NCI-H2227 treated with DMSO at 0.1 percent for 48 hours (cell line): Measurements from ENCODE around the gene LRMDA.

ENCODE experiments used
- DNase-seq: peaks from one replicate; lab custom pipeline; 2025; lab: John Stamatoyannopoulos, UW

LRMDA gene

DNA sequence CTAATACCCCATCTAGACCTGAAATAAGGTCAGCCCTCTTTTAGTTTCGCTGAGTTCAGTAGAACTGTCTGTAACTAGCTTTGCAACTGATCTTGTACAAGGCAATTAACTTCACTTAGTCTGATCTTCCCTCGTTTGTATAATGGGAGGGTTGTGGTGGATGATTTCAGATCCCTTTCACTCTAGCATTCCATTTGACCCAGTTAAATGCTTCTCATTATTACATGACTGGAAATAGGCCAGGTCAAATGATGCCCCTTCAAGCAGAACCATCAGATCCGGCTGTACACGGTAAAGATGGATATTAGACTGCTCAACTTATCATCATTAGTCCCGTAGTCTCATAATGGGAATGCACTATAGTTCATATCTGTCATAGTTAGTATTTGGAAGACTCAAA lies 1009.0 kb downstream of the LRMDA start:
- no peak for DNase-seq

GRCh38 chr10:76442113-76442512 lies 1010.7 kb downstream of the LRMDA start:
- DNase-seq: no peak

DNA sequence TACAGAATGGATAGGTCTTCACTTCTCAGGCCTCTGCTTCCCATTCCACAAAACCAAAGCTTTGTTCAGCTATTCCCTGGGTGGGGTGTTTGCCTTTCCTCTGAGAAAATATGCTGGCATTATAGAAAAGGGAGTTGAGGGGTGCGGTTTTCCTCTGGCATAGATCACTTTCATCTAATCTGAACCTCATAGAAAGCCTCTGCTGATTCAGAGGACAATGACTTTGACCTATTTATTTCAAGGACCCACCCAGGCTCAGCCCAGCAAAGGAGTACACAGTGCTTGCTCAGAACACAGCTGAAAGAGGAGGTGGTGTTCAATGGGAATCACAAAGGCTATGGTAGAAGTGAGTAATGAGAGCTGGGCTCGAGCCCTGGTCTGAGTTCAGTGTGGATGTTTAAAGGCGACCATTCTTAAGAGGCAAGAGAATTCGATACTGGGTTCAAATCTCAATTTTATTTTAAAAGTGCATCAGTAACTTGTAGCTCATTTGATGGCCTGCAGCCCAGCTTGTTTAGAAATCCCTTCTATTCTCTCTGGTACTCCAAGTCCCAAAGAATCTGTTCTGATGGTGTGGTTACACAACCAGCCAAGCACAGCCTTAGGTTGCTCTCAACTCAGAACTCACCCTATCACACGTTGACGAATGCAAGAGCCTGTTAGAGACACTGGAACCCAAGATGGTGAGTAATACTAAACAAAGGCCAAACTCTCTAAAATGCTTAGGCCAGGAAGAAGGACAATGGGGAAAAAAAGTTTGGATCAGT lies 1012.8 kb downstream of the LRMDA start:
- no peak for DNase-seq

- DNase-seq: no peak
Measured at GRCh38 chr10:76447578-76447977, 1016.2 kb downstream of the LRMDA start.

GRCh38 chr10:76451911-76452310 lies 1020.5 kb downstream of the LRMDA start:
- DNase-seq: no peak

GRCh38 chr10:76453332-76453731 lies 1021.9 kb downstream of the LRMDA start:
- no peak for DNase-seq

GRCh38 chr10:76453997-76454396 lies 1022.6 kb downstream of the LRMDA start:
- no peak for DNase-seq

GRCh38 chr10:76454506-76455140 lies 1023.2 kb downstream of the LRMDA start:
- DNase-seq: no peak

DNA sequence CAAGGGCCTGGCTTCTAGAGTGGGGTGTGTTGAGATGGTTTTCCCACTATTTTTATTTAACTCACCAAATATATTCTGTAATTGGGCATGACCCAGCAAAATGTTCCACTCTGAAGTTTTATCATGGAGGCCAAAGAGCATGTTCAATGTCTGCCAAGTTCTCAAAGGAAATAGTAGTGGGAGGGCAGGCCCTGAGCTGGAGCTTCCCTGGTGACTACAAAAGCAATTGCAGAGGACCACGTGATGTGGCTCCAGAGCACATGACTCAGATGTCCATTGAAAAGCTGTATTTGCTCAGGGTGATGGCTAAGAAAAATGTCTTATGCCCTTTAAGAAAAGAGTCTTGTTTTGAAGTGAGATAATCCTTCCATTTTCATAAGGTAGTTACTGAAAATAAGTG lies 1024.8 kb downstream of the LRMDA start:
- DNase-seq: no peak

- no peak for DNase-seq
Measured at GRCh38 chr10:76459016-76459730, 1027.7 kb downstream of the LRMDA start.

GRCh38 chr10:76461024-76461423 lies 1029.6 kb downstream of the LRMDA start:
- DNase-seq: no peak

DNA sequence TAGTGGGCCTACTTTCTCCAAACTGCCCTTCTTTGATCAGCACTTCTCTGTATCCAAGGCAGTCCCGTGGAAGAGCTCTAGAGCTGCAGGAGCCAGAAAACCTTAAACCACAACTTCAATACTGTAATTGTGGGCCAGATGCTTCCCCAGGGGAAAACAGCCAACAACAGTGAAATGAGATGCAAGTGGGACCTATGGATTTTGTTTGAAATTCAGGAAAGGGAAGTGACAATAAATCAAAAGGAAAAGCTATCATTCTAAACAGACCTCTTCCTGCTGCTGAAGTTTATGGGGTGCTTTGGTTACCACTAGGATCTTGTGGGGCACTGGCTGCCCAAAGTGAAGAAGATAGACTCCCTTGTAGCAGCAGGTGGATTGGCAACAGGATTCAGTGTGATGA lies 1031.7 kb downstream of the LRMDA start:
- no peak for DNase-seq

GRCh38 chr10:76466836-76467503 lies 1035.5 kb downstream of the LRMDA start:
- DNase-seq: no peak

DNA sequence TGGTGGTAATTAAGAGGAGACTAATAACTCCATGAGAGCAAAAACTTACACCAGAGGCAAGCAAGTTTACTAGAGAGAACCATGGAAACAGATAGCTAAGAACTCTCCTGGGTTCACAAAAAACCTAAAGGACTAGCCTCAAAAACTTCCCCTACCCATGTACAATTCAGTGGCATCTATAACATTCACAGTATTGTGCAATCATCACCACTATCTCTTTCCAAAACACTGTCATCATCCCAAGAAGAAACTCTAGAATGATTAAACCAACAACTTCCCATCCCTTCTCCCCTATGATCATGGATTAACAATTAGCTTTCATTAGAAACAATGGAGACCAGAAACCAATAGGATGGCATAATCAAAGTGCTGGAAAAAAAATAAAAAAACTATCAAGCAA lies 1038.3 kb downstream of the LRMDA start:
- no peak for DNase-seq

DNA sequence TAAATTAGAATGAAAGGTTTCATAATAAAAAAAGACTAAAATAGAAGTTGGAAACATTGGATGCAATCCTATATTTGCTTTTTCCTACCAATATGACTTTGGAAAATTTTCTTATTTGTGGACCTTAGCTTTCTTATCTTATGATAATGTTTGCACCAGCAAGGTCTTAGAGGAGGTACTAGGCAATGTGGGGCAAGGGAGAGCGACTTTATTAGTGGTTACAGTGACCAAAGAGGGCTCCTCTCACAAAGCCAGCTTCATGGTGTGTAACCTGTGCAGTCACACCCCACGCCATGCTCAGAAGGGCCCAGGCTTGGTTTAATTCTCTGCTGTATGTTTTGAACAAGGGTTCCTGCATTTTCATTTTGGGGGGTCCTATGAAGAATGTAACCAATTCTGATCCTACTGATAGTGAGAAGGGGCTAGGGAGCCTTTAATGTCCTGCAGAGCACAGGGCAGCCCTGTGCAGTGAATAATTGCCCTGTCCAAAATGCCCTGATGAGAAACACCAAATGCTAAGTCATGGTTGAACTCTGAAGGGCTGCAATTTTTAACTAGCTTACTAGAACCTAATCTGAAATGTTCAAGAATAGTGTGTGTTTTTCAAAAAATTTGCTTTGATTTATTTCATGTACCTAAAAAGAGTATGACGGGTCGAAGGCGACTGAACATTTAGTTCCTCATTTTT lies 1047.8 kb downstream of the LRMDA start:
- DNase-seq: no peak

DNA sequence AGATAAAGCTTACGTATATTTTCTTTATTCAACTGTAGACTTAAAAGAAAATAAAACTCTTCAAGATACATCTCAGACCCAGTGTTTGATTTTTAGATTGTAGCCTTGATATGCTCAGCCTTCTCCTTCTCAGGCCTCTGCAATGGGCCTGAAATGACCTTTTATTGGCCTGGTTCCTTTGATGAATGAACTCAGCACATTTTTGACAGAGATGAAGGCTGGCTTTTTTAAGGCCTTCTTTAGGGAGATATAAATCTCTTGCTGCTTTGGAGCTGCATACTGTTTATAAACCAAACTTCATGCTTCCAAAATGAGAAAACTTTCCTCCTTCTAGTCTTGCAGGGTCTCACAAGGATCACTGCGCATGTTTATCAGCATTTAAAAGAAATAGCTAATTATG lies 1049.8 kb downstream of the LRMDA start:
- DNase-seq: no peak

DNA sequence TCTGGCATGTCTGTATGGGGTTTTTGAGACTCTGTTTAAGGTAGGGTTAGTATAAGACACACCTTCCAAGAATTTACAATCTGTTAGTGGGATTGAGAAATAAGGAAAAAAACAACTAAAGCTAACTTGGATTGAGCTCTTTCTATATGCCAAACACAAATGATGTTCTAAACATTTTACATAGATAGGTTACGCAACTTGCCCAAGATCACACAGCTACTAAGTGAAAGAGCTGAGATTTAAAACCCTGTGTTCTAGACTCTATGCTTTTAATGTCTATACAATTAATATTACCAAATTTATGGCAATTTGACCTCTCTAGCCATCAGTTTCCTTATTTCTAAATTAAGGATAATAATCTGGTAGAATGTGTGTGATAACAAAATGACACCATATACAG lies 1056.2 kb downstream of the LRMDA start:
- no peak for DNase-seq

DNA sequence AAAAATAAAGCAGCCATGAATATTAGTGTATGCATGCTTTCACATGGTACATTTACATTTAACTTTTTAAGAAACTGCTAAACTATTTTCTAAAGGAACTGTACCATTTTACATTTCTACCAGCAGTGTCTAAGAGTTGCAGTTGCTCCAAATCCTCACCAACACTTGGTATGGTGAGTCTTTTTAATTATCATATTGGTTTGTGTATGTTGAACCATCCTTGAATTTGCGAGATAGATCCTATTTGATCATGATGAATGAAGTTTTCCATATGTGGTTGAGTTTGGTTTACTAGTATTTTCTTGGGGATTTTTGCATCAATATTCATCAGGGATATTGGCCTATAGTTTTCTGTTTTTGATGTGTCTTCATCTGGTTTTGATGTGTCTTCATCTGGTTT lies 1057.2 kb downstream of the LRMDA start:
- no peak for DNase-seq

GRCh38 chr10:76491216-76491615 lies 1059.8 kb downstream of the LRMDA start:
- DNase-seq: no peak

- DNase-seq: no peak
Measured at GRCh38 chr10:76492026-76492425, 1060.6 kb downstream of the LRMDA start.

DNA sequence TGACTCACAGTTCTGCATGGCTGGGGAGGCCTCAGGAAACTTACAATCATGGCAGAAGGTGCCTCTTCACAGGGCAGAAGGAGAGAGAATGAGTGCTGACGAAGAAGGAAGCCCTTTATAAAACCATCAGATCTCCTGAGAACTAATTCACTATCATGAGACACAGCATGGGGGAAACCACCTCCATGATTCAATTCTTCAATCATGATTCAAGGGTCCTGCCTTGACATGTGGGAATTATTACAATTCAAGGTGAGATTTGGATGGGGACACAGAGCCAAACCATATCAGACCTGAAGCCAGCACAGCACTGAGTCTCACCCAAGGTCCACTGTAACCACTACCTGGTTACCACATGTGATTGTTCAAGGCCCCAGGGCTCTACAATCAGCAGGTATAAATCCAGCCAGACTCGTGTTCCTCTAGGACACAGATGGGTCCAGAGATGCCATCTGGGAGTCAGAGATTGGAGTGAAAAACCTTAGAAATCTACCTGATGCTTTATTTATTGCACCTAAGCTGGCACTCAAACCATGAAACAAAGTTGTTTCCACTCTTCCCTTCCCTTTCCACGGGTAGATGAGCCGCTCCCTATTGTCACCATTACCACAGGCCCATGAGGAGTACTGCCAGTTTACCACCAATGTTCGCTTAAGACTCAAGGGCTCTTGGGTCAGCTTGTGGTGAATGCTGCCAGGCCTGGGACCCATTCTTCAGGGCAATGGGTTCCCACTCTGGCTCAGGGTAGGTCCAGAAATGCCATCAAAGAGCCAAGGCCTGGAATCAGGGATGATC lies 1061.5 kb downstream of the LRMDA start:
- DNase-seq: no peak
